HEK293 (cell line): ENCODE results near the gene NANOGP8.

Experiments used
- CTCF ChIA-PET: fragments of 350-600 bp; formaldehyde crosslinking; extraction: SDS; loops from one replicate; lab custom pipeline; 2021; ENCODE audit warnings: antibody characterized with exemption; lab: Yijun Ruan, JAX
- POLR2A ChIA-PET: fragments of 300-600 bp; formaldehyde crosslinking; extraction: SDS; loops from one replicate; lab custom pipeline; 2020; ENCODE audit warnings: antibody characterized with exemption, inconsistent platforms; lab: Yijun Ruan, JAX
- H3K27ac ChIP-seq: fragments of 200-500 bp; sonication (Bioruptor generic); 2 replicates; pipeline ENCODE4 v1.5.1; 2014; ENCODE audit warnings: low read depth, low read length, control low read depth, inconsistent platforms; ENCODE audit errors: extremely low read depth
- H3K36me3 ChIP-seq, 2 experiments: fragments of 200-500 bp in 1 of 2; sonication (Bioruptor generic) in 1 of 2; 1 replicate in 1 of 2; 2 replicates in 1 of 2; pipeline ENCODE4 v1.5.1; 2014 to 2017; ENCODE audit warnings: inconsistent platforms in 2 of 2, low read length in 2 of 2; ENCODE audit not compliant: control insufficient read depth in 2 of 2, insufficient read depth in 1 of 2
- H3K4me1 ChIP-seq: fragments of 200-500 bp; sonication (Bioruptor generic); 2 replicates; pipeline ENCODE4 v1.5.1; 2014; ENCODE audit warnings: mild to moderate bottlenecking, low read length, inconsistent platforms; ENCODE audit not compliant: control insufficient read depth, insufficient read depth
- H3K4me3 ChIP-seq: 2 replicates; pipeline ENCODE4 v1.5.1; 2011; ENCODE audit warnings: low read depth, mild to moderate bottlenecking, control low read depth, low read length, moderate library complexity
- H3K9me3 ChIP-seq: fragments of 200-500 bp; sonication (Bioruptor generic); 2 replicates; pipeline ENCODE4 v1.5.1; 2014; ENCODE audit warnings: low read depth, low read length, inconsistent platforms; ENCODE audit not compliant: control insufficient read depth, insufficient read depth
- ATF2 ChIP-seq: fragments of 450-650 bp; formaldehyde crosslinking; IDR thresholded peaks from 2 replicates; pipeline ENCODE4 v1.5.1; 2016; ENCODE audit warnings: missing biosample characterization, missing genetic modification characterization, low read depth
- FEZF1 ChIP-seq: fragments of 450-650 bp; formaldehyde crosslinking; IDR thresholded peaks from 2 replicates; pipeline ENCODE4 v1.5.1; 2016; ENCODE audit warnings: missing biosample characterization, missing genetic modification characterization
- GFI1B ChIP-seq: fragments of 450-650 bp; formaldehyde crosslinking; IDR thresholded peaks from 2 replicates; pipeline ENCODE4 v1.5.1; 2016; ENCODE audit warnings: missing biosample characterization, missing genetic modification characterization
- RBAK ChIP-seq: fragments of 450-650 bp; formaldehyde crosslinking; IDR thresholded peaks from 2 replicates; pipeline ENCODE4 v1.5.1; 2016; ENCODE audit warnings: missing biosample characterization, missing genetic modification characterization
- ZBTB17 ChIP-seq: fragments of 450-650 bp; formaldehyde crosslinking; IDR thresholded peaks from 2 replicates; pipeline ENCODE4 v1.5.1; 2016; ENCODE audit warnings: missing biosample characterization, missing genetic modification characterization
- ZBTB20 ChIP-seq: fragments of 450-650 bp; formaldehyde crosslinking; IDR thresholded peaks from 2 replicates; pipeline ENCODE4 v1.5.1; 2016; ENCODE audit warnings: missing biosample characterization, missing genetic modification characterization
- ZBTB21 ChIP-seq: fragments of 450-650 bp; formaldehyde crosslinking; IDR thresholded peaks from 2 replicates; pipeline ENCODE4 v1.5.1; 2017; ENCODE audit warnings: missing biosample characterization, missing genetic modification characterization
- ZBTB49 ChIP-seq: fragments of 450-650 bp; formaldehyde crosslinking; IDR thresholded peaks from 2 replicates; pipeline ENCODE4 v1.5.1; 2016; ENCODE audit warnings: missing biosample characterization, missing genetic modification characterization, low read depth
- ZFP3 ChIP-seq: fragments of 450-650 bp; formaldehyde crosslinking; IDR thresholded peaks from 2 replicates; pipeline ENCODE4 v1.5.1; 2016; ENCODE audit warnings: low read depth, missing biosample characterization, missing genetic modification characterization
- ZFP69B ChIP-seq: fragments of 450-650 bp; formaldehyde crosslinking; IDR thresholded peaks from 2 replicates; pipeline ENCODE4 v1.5.1; 2016; ENCODE audit warnings: missing biosample characterization, missing genetic modification characterization
- ZNF157 ChIP-seq: fragments of 450-650 bp; formaldehyde crosslinking; IDR thresholded peaks from 2 replicates; pipeline ENCODE4 v1.5.1; 2016; ENCODE audit warnings: missing biosample characterization, missing genetic modification characterization
- ZNF223 ChIP-seq: fragments of 450-650 bp; formaldehyde crosslinking; IDR thresholded peaks from 2 replicates; pipeline ENCODE4 v1.5.1; 2016; ENCODE audit warnings: missing biosample characterization, missing genetic modification characterization
- ZNF324 ChIP-seq: fragments of 450-650 bp; formaldehyde crosslinking; IDR thresholded peaks from 2 replicates; pipeline ENCODE4 v1.5.1; 2016; ENCODE audit warnings: missing biosample characterization, missing genetic modification characterization
- ZNF335 ChIP-seq: fragments of 450-650 bp; formaldehyde crosslinking; conservative IDR thresholded peaks from 2 replicates; pipeline ENCODE4 v1.5.1; 2016; ENCODE audit warnings: missing biosample characterization, missing genetic modification characterization
- ZNF510 ChIP-seq: fragments of 450-650 bp; formaldehyde crosslinking; IDR thresholded peaks from 2 replicates; pipeline ENCODE4 v1.5.1; 2018; ENCODE audit warnings: mild to moderate bottlenecking, missing genetic modification characterization, missing biosample characterization; ENCODE audit not compliant: insufficient replicate concordance
- ZNF544 ChIP-seq: fragments of 450-650 bp; formaldehyde crosslinking; IDR thresholded peaks from 2 replicates; pipeline ENCODE4 v1.5.0; 2017; ENCODE audit warnings: missing biosample characterization, missing genetic modification characterization
- ZNF654 ChIP-seq: fragments of 450-650 bp; formaldehyde crosslinking; IDR thresholded peaks from 2 replicates; pipeline ENCODE4 v1.5.1; 2016; ENCODE audit warnings: low read depth, missing biosample characterization, missing genetic modification characterization
- ZNF707 ChIP-seq: fragments of 450-650 bp; formaldehyde crosslinking; IDR thresholded peaks from 2 replicates; pipeline ENCODE4 v1.5.1; 2016; ENCODE audit warnings: missing biosample characterization, missing genetic modification characterization
- ZXDB ChIP-seq: fragments of 450-650 bp; formaldehyde crosslinking; IDR thresholded peaks from 2 replicates; pipeline ENCODE4 v1.5.1; 2016; ENCODE audit warnings: missing biosample characterization, missing genetic modification characterization
- TF ChIP-seq, protein P1 (sequence below): fragments of 450-650 bp; formaldehyde crosslinking; conservative IDR thresholded peaks from 2 replicates; pipeline ENCODE4 v1.5.1; 2016; ENCODE audit warnings: low read depth, missing biosample characterization, missing genetic modification characterization

NANOGP8 gene

DNA sequence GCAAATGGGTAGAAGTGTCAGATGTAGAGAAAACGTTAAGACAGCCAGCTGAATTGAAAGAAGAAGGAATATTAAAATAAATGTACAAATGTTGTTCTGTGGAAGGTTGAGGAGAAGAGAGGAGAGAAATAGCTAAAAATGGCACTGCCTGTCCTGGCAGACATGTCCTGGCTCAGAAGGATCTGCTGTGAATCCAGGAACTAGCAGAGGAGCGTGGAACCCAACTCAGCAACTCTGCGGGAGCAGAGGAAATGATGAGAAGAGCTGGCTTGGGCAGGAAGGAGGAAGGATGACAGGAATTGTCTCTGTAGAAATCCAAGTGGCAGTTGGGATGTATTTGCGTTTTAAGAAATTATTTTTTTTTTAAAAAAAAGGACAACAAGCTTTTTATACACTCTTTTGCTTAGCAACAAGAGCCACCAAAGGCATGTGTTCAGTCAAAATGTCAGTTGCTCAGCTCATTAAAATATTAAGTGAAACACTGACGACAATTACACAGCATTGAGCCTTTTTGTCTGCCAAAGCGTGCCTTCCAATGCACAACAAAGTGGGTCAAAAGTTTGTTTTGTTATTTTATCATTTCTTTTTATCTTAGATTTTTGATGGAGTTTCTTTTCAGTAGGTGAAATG is 16.1 kb downstream of the NANOGP8 start:
- Histone ChIP-seq H3K4me3 (no peak overlapping the region), H3K9me3 (no peaks in the 10 kb centered on the region), H3K27ac (no peak overlapping the region), H3K36me3 (no peaks in the 10 kb centered on the region), H3K4me1 (no peaks in the 10 kb centered on the region)
- CTCF ChIA-PET: no interaction called here
- TF ChIP-seq ZBTB21 (tag by site-specific recombination): no peak
- POLR2A ChIA-PET: no interaction called here

- Histone ChIP-seq H3K36me3 (no peaks in the 10 kb centered on the region), H3K9me3 (no peaks in the 10 kb centered on the region), H3K27ac (no peak overlapping the region), H3K4me3 (no peak overlapping the region)
- ChIA-PET POLR2A (no interaction called here), CTCF (no interaction called here)
- TF ChIP-seq, protein P1, sequence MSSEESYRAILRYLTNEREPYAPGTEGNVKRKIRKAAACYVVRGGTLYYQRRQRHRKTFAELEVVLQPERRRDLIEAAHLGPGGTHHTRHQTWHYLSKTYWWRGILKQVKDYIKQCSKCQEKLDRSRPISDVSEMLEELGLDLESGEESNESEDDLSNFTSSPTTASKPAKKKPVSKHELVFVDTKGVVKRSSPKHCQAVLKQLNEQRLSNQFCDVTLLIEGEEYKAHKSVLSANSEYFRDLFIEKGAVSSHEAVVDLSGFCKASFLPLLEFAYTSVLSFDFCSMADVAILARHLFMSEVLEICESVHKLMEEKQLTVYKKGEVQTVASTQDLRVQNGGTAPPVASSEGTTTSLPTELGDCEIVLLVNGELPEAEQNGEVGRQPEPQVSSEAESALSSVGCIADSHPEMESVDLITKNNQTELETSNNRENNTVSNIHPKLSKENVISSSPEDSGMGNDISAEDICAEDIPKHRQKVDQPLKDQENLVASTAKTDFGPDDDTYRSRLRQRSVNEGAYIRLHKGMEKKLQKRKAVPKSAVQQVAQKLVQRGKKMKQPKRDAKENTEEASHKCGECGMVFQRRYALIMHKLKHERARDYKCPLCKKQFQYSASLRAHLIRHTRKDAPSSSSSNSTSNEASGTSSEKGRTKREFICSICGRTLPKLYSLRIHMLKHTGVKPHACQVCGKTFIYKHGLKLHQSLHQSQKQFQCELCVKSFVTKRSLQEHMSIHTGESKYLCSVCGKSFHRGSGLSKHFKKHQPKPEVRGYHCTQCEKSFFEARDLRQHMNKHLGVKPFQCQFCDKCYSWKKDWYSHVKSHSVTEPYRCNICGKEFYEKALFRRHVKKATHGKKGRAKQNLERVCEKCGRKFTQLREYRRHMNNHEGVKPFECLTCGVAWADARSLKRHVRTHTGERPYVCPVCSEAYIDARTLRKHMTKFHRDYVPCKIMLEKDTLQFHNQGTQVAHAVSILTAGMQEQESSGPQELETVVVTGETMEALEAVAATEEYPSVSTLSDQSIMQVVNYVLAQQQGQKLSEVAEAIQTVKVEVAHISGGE (tag by site-specific recombination): no peak
- TF ChIP-seq ZNF157 (tag by site-specific recombination) (no peak), GFI1B (no peak), ZNF335 (tag by site-specific recombination) (no peak), ZNF654 (tag by site-specific recombination) (no peak), ZXDB (tag by site-specific recombination) (no peak), ZNF223 (tag by site-specific recombination) (no peak), RBAK (tag by site-specific recombination) (no peak), ZNF324 (no peak), ZBTB17 (no peak), ZFP3 (no peak), FEZF1 (tag by site-specific recombination) (no peak), ZFP69B (no peak), ZNF510 (no peak), ZBTB49 (tag by site-specific recombination) (no peak), ZBTB20 (tag by site-specific recombination) (no peak), ZNF544 (tag by site-specific recombination) (no peak), ZNF707 (tag by site-specific recombination) (no peak), ATF2 (tag by site-specific recombination) (no peak)
- TF ChIP-seq, all 188 proteins: peak for 0
- no peaks in the 10 kb centered on the region for H3K4me1 ChIP-seq
Observed at GRCh38 chr15:35067496-35068347, 17.4 kb downstream of the NANOGP8 start.
